Ascending aorta (tissue), 2 donors: ENCODE measurements around the gene DNAJB14. TPM values are rescaled to one million over a fixed set of nuclear protein-coding genes. Genes with fewer than 3 reads are reported as not detected.

ENCODE experiments used
- DNase-seq, 2 donors: peaks; one replicate each; pipeline ENCODE4 v3.0.0-alpha.2; 2019; ENCODE audit warnings: low spot score in 2 of 2
- H3K27ac ChIP-seq, 2 donors: fragments of 200-600 bp; sonication (generic); one replicate each; pipeline ENCODE4 v1.5.1; 2016 to 2017; ENCODE audit warnings: mild to moderate bottlenecking in 1 of 2
- H3K27me3 ChIP-seq: fragments of 200-600 bp; sonication (generic); one replicate; pipeline ENCODE4 v1.5.1; 2017
- H3K36me3 ChIP-seq, 2 donors: fragments of 200-600 bp; sonication (generic); one replicate each; pipeline ENCODE4 v1.5.1; 2016
- H3K4me1 ChIP-seq, 2 donors: fragments of 200-600 bp; sonication (generic); one replicate each; pipeline ENCODE4 v1.5.1; 2016 to 2017; ENCODE audit warnings: mild to moderate bottlenecking in 1 of 2
- H3K4me3 ChIP-seq, 2 donors: fragments of 200-600 bp; sonication (generic); one replicate each; pipeline ENCODE4 v1.5.1; 2016 to 2017; ENCODE audit warnings: mild to moderate bottlenecking in 1 of 2
- H3K9me3 ChIP-seq, 2 donors: fragments of 200-600 bp; sonication (generic); one replicate each; pipeline ENCODE4 v1.5.1; 2016
- CTCF ChIP-seq, 3 experiments: fragments of 200-600 bp in 2 of 3; fragments of 450-650 bp in 1 of 3; sonication (generic) in 2 of 3; IDR thresholded peaks; one replicate each; pipeline ENCODE4 v1.5.1; 2016 to 2019; ENCODE audit warnings: antibody characterized with exemption in 3 of 3, mild to moderate bottlenecking in 1 of 3, moderate library complexity in 1 of 3
- intact Hi-C: fragments of 100-400 bp; cut with DNase I; formaldehyde crosslinking; loops from one replicate; pipeline ENCODE4 v1.15.1; 2023
- total RNA-seq: library from RNA; depleted of rRNA; stranded (reverse); fragments of >200 nt; gene quantifications from one replicate; pipeline ENCODE4 v1.1.0, GENCODE V29; 2016

DNAJB14 gene
- total RNA-seq, 1 donor from 2014 or later = 15.5 TPM

GRCh38 chr4:99979872-99980271, 33.5 kb upstream of the DNAJB14 start:
- no peak overlapping the region for H3K27ac ChIP-seq
- intact Hi-C loops = no loop called here
- H3K4me3 ChIP-seq = no peak overlapping the region
- no peaks in the 10 kb centered on the region for H3K4me1 ChIP-seq
- no peaks in the 10 kb centered on the region for H3K9me3 ChIP-seq
- no peak for TF ChIP-seq CTCF (IDR thresholded peaks at IDR 0.05)
- H3K36me3 ChIP-seq = no peaks in the 10 kb centered on the region
- DNase-seq = no peak
- no peaks in the 10 kb centered on the region for H3K27me3 ChIP-seq

- DNase-seq = no peak
- Histone ChIP-seq H3K4me3 (no peak overlapping the region), H3K9me3 (no peaks in the 10 kb centered on the region), H3K27me3 (no peaks in the 10 kb centered on the region), H3K4me1 (no peaks in the 10 kb centered on the region), H3K36me3 (no peaks in the 10 kb centered on the region), H3K27ac (no peak overlapping the region)
- TF ChIP-seq CTCF (IDR thresholded peaks at IDR 0.05) = no peak
- intact Hi-C loops = no loop called here
These were observed 25.2 kb upstream of the DNAJB14 start for GRCh38 chr4:99971453-99972111.

GRCh38 chr4:99968330-99968729, 21.9 kb upstream of the DNAJB14 start:
- intact Hi-C loops = no loop called here
- Histone ChIP-seq H3K4me1 (no peaks in the 10 kb centered on the region), H3K9me3 (no peaks in the 10 kb centered on the region), H3K27ac (no peak overlapping the region), H3K4me3 (no peak overlapping the region), H3K36me3 (no peaks in the 10 kb centered on the region), H3K27me3 (no peaks in the 10 kb centered on the region)
- DNase-seq = no peak
- TF ChIP-seq CTCF (IDR thresholded peaks at IDR 0.05) = no peak

GRCh38 chr4:99966692-99967091, 20.3 kb upstream of the DNAJB14 start:
- DNase-seq = no peak
- no peak for TF ChIP-seq CTCF (IDR thresholded peaks at IDR 0.05)
- Histone ChIP-seq H3K4me3 (no peak overlapping the region), H3K4me1 (no peaks in the 10 kb centered on the region), H3K9me3 (no peaks in the 10 kb centered on the region), H3K27me3 (no peaks in the 10 kb centered on the region), H3K27ac (no peak overlapping the region), H3K36me3 (no peaks in the 10 kb centered on the region)
- intact Hi-C loops = no loop called here

GRCh38 chr4:99965674-99966350, 19.4 kb upstream of the DNAJB14 start:
- H3K4me3 ChIP-seq = no peak overlapping the region
- no peak overlapping the region for H3K27ac ChIP-seq
- intact Hi-C loops = no loop called here
- no peaks in the 10 kb centered on the region for H3K36me3 ChIP-seq
- TF ChIP-seq CTCF (IDR thresholded peaks at IDR 0.05) = no peak
- no peaks in the 10 kb centered on the region for H3K27me3 ChIP-seq
- H3K9me3 ChIP-seq = no peaks in the 10 kb centered on the region
- DNase-seq = no peak
- H3K4me1 ChIP-seq = no peaks in the 10 kb centered on the region
